Choroid plexus epithelial cell (primary cell): Measurements from ENCODE around the gene PLXNB2.
A peak's percentile ranks its signal among the peaks of the same experiment; 100 is the strongest.

Experiments
- DNase-seq: peaks from one replicate; pipeline ENCODE4 v3.0.0-alpha.2; 2010; ENCODE audit warnings: low read depth
- H3K4me3 ChIP-seq: 2 replicates; pipeline ENCODE4 v1.5.1; 2011; ENCODE audit warnings: low read depth, mild to moderate bottlenecking, control low read depth, low read length, moderate library complexity
- CTCF ChIP-seq: conservative IDR thresholded peaks from 2 replicates; pipeline ENCODE4 v1.5.1; 2011; ENCODE audit warnings: low read depth, mild to moderate bottlenecking, control low read depth, inconsistent platforms, low read length, moderate library complexity

The PLXNB2 gene

GRCh38 chr22:50271519-50271970, 35.9 kb downstream of the PLXNB2 start:
- TF ChIP-seq CTCF = no peak
- peak overlapping the region; percentile 62 for H3K4me3 ChIP-seq
- peak; percentile 64 for DNase-seq

GRCh38 chr22:50270666-50271394, 36.6 kb downstream of the PLXNB2 start:
- peak overlapping the region; percentile 62 for H3K4me3 ChIP-seq
- peak; percentile 64 for DNase-seq
- TF ChIP-seq CTCF = no peak

GRCh38 chr22:50269970-50270665, 37.3 kb downstream of the PLXNB2 start, which contains the start of gene MAPK11:
TSS of gene MAPK11 (minus strand) at chr22:50270380. CDS start at chr22:50270292, 88 bp downstream.
- DNase-seq = peak; percentile 52
- peak within 1 kb of the TSS; percentile 62 for H3K4me3 ChIP-seq
- no peak for TF ChIP-seq CTCF

- DNase-seq = no peak
- TF ChIP-seq CTCF = no peak
- H3K4me3 ChIP-seq = peak overlapping the region; percentile 62
Measured at GRCh38 chr22:50269573-50269969, 37.9 kb downstream of the PLXNB2 start.

GRCh38 chr22:50268655-50269113, 38.8 kb downstream of the PLXNB2 start:
- DNase-seq = peak; percentile 26
- no peak for TF ChIP-seq CTCF
- no peak overlapping the region for H3K4me3 ChIP-seq

GRCh38 chr22:50267591-50268390, 39.7 kb downstream of the PLXNB2 start:
- peak; percentile 61 for DNase-seq
- H3K4me3 ChIP-seq = peak overlapping the region; percentile 52
- TF ChIP-seq CTCF = peak; percentile 34
